Activated CD4-positive, alpha-beta T cell treated with anti-CD3 and anti-CD28 coated beads, Interleukin-2, amount 10 ng/mL, durations not matched to agents 7 days and 5 days (primary cell): ENCODE results near the gene PPP1R7. TPM values are rescaled to one million over a fixed set of nuclear protein-coding genes. Genes with fewer than 3 reads are reported as not detected.
A peak's percentile ranks its signal among the peaks of the same experiment; 100 is the strongest.

Source experiments
- CTCF ChIA-PET: fragments of 350-600 bp; sonication (Branson Sonifier 250); formaldehyde crosslinking; loops from one replicate; lab custom pipeline; 2021; ENCODE audit warnings: antibody characterized with exemption; lab: Charles Lee
- POLR2A ChIA-PET: fragments of 350-600 bp; sonication (Branson Sonifier 250); formaldehyde crosslinking; loops from one replicate; lab custom pipeline; 2021; ENCODE audit warnings: antibody characterized with exemption; lab: Charles Lee
- DNase-seq: peaks from one replicate; pipeline ENCODE4 v3.0.0-alpha.2; 2020
- H3K27ac Mint-ChIP-seq: one replicate; pipeline ENCODE4 v1.8.0; 2021; ENCODE audit warnings: mild to moderate bottlenecking, moderate library complexity, mixed read lengths
- H3K27me3 Mint-ChIP-seq: one replicate; pipeline ENCODE4 v1.8.0; 2021; ENCODE audit warnings: mixed read lengths
- H3K36me3 Mint-ChIP-seq: one replicate; pipeline ENCODE4 v1.8.0; 2021; ENCODE audit warnings: low read depth, mixed read lengths
- H3K4me1 Mint-ChIP-seq: one replicate; pipeline ENCODE4 v1.8.0; 2021; ENCODE audit warnings: mixed read lengths
- H3K4me3 Mint-ChIP-seq: one replicate; pipeline ENCODE4 v1.8.0; 2021; ENCODE audit warnings: mild to moderate bottlenecking, moderate library complexity, mixed read lengths
- H3K9me3 Mint-ChIP-seq: one replicate; pipeline ENCODE4 v1.8.0; 2021; ENCODE audit warnings: mixed read lengths
- total RNA-seq, 2 experiments: library from RNA; stranded (reverse); gene quantifications; one replicate each; pipeline ENCODE4 v1.2.3, GENCODE V29; 2021

The PPP1R7 gene
- total RNA-seq, 2 experiments from 2014 or later = 89.5 to 110 TPM

- DNase-seq = no peak
- ChIA-PET POLR2A (no interaction called here), CTCF (no interaction called here)
- H3K36me3 Mint-ChIP-seq = peaks cover 35% of the 10 kb centered on the region
- H3K4me1 Mint-ChIP-seq = peaks cover 39% of the 10 kb centered on the region
- H3K4me3 Mint-ChIP-seq = no peak overlapping the region
- H3K9me3 Mint-ChIP-seq = no peaks in the 10 kb centered on the region
- no peaks in the 10 kb centered on the region for H3K27me3 Mint-ChIP-seq
- peak overlapping the region; percentile 80 for H3K27ac Mint-ChIP-seq
Observed at GRCh38 chr2:241111440-241111805, 38.8 kb upstream of the PPP1R7 start.

- Mint-ChIP-seq H3K9me3 (no peaks in the 10 kb centered on the region), H3K27ac (peak overlapping the region; percentile 85), H3K27me3 (no peaks in the 10 kb centered on the region), H3K36me3 (peaks cover 34% of the 10 kb centered on the region), H3K4me3 (no peak overlapping the region), H3K4me1 (peaks cover 39% of the 10 kb centered on the region)
- POLR2A ChIA-PET = no interaction called here
- CTCF ChIA-PET = interaction anchor here (0.7 kb wide), 1 partner anchor 10 kb away, joined by 4 read pairs; no protein-coding TSS in a partner anchor
- no peak for DNase-seq
Observed at GRCh38 chr2:241112046-241112445, 38.2 kb upstream of the PPP1R7 start.

GRCh38 chr2:241112592-241112991 is 37.7 kb upstream of the PPP1R7 start:
- Mint-ChIP-seq H3K4me3 (no peak overlapping the region), H3K27me3 (no peaks in the 10 kb centered on the region), H3K27ac (peak overlapping the region; percentile 85), H3K4me1 (peaks cover 37% of the 10 kb centered on the region), H3K9me3 (no peaks in the 10 kb centered on the region), H3K36me3 (peaks cover 34% of the 10 kb centered on the region)
- ChIA-PET POLR2A (no interaction called here), CTCF (interaction anchor here (0.9 to 1.5 kb wide), 2 partner anchors 37 to 40 kb away, joined by 3 to 4 read pairs; partner anchors contain the start of genes PASK and PPP1R7)
- DNase-seq = no peak

GRCh38 chr2:241114836-241115235 is 35.4 kb upstream of the PPP1R7 start:
- no peak overlapping the region for H3K27ac Mint-ChIP-seq

GRCh38 chr2:241115361-241115760 is 34.9 kb upstream of the PPP1R7 start:
- H3K36me3 Mint-ChIP-seq = peaks cover 22% of the 10 kb centered on the region
- CTCF ChIA-PET = interaction anchor here (2.1 kb wide), 1 partner anchor 11 kb away, joined by 4 read pairs; no protein-coding TSS in a partner anchor
- no peaks in the 10 kb centered on the region for H3K9me3 Mint-ChIP-seq
- no peak overlapping the region for H3K4me3 Mint-ChIP-seq
- no peaks in the 10 kb centered on the region for H3K27me3 Mint-ChIP-seq
- no peak overlapping the region for H3K27ac Mint-ChIP-seq
- peaks cover 14% of the 10 kb centered on the region for H3K4me1 Mint-ChIP-seq
- POLR2A ChIA-PET = no interaction called here
- DNase-seq = no peak

More at GRCh38 chr2:241114836-241115235, 35.4 kb upstream of the PPP1R7 start:
- Mint-ChIP-seq H3K36me3 (peaks cover 21% of the 10 kb centered on the region), H3K4me3 (no peak overlapping the region), H3K27me3 (no peaks in the 10 kb centered on the region), H3K4me1 (peaks cover 17% of the 10 kb centered on the region), H3K9me3 (no peaks in the 10 kb centered on the region)
- CTCF ChIA-PET = interaction anchor here (2.1 kb wide), 1 partner anchor 12 kb away, joined by 4 read pairs; no protein-coding TSS in a partner anchor
- POLR2A ChIA-PET = no interaction called here
- no peak for DNase-seq

- Mint-ChIP-seq H3K27me3 (no peaks in the 10 kb centered on the region), H3K4me3 (no peak overlapping the region), H3K9me3 (peaks cover 2% of the 10 kb centered on the region), H3K27ac (no peak overlapping the region), H3K36me3 (peaks cover 31% of the 10 kb centered on the region), H3K4me1 (peaks cover 9% of the 10 kb centered on the region)
- DNase-seq = no peak
- POLR2A ChIA-PET = no interaction called here
- CTCF ChIA-PET = interaction anchor here (0.5 to 0.7 kb wide), 2 partner anchors 29 to 488 kb away, joined by 3 read pairs; no protein-coding TSS in a partner anchor
Observed at GRCh38 chr2:241116606-241117560, 33.4 kb upstream of the PPP1R7 start.

GRCh38 chr2:241118737-241119505 is 31.3 kb upstream of the PPP1R7 start:
- Mint-ChIP-seq H3K36me3 (peaks cover 38% of the 10 kb centered on the region), H3K9me3 (peaks cover 2% of the 10 kb centered on the region), H3K27me3 (no peaks in the 10 kb centered on the region), H3K4me3 (no peak overlapping the region), H3K4me1 (peaks cover under 1% of the 10 kb centered on the region), H3K27ac (no peak overlapping the region)
- POLR2A ChIA-PET = no interaction called here
- no peak for DNase-seq
- CTCF ChIA-PET = interaction anchor here (0.6 to 1.0 kb wide), 2 partner anchors 11 to 389 kb away, joined by 3 read pairs; no protein-coding TSS in a partner anchor

- ChIA-PET POLR2A (no interaction called here), CTCF (interaction anchor here (0.8 kb wide), 1 partner anchor 26 kb away, joined by 3 read pairs; no protein-coding TSS in a partner anchor)
- peaks cover 2% of the 10 kb centered on the region for H3K9me3 Mint-ChIP-seq
- peaks cover 3% of the 10 kb centered on the region for H3K4me1 Mint-ChIP-seq
- no peaks in the 10 kb centered on the region for H3K27me3 Mint-ChIP-seq
- peaks cover 36% of the 10 kb centered on the region for H3K36me3 Mint-ChIP-seq
- H3K4me3 Mint-ChIP-seq = no peak overlapping the region
- DNase-seq = no peak
- no peak overlapping the region for H3K27ac Mint-ChIP-seq
Observed at GRCh38 chr2:241120440-241120839, 29.8 kb upstream of the PPP1R7 start.

GRCh38 chr2:241121008-241121407 is 29.3 kb upstream of the PPP1R7 start:
- CTCF ChIA-PET = interaction anchor here (0.8 kb wide), 1 partner anchor 26 kb away, joined by 3 read pairs; no protein-coding TSS in a partner anchor
- POLR2A ChIA-PET = no interaction called here

GRCh38 chr2:241122376-241123002 is 27.8 kb upstream of the PPP1R7 start:
- peaks cover 2% of the 10 kb centered on the region for H3K9me3 Mint-ChIP-seq
- H3K4me3 Mint-ChIP-seq = no peak overlapping the region
- CTCF ChIA-PET = interaction anchor here (1.0 kb wide), 1 partner anchor 10 kb away, joined by 4 read pairs; no protein-coding TSS in a partner anchor
- peaks cover 7% of the 10 kb centered on the region for H3K4me1 Mint-ChIP-seq
- POLR2A ChIA-PET = no interaction called here
- peaks cover 34% of the 10 kb centered on the region for H3K36me3 Mint-ChIP-seq
- H3K27ac Mint-ChIP-seq = peak overlapping the region; percentile 31
- no peak for DNase-seq
- no peaks in the 10 kb centered on the region for H3K27me3 Mint-ChIP-seq

More at GRCh38 chr2:241121008-241121407, 29.3 kb upstream of the PPP1R7 start:
- H3K4me3 Mint-ChIP-seq = no peak overlapping the region
- H3K27me3 Mint-ChIP-seq = no peaks in the 10 kb centered on the region
- DNase-seq = no peak
- peaks cover 2% of the 10 kb centered on the region for H3K9me3 Mint-ChIP-seq
- no peak overlapping the region for H3K27ac Mint-ChIP-seq
- H3K4me1 Mint-ChIP-seq = peaks cover 3% of the 10 kb centered on the region
- peaks cover 36% of the 10 kb centered on the region for H3K36me3 Mint-ChIP-seq

GRCh38 chr2:241123816-241124536 is 26.3 kb upstream of the PPP1R7 start:
- no peaks in the 10 kb centered on the region for H3K27me3 Mint-ChIP-seq
- peak; percentile 22 for DNase-seq
- ChIA-PET POLR2A (no interaction called here), CTCF (interaction anchor here (0.6 to 1.2 kb wide), 3 partner anchors 14 to 563 kb away, joined by 3 to 5 read pairs (median 4); partner anchors contain the start of gene PASK)
- H3K4me1 Mint-ChIP-seq = peaks cover 18% of the 10 kb centered on the region
- H3K27ac Mint-ChIP-seq = peak overlapping the region; percentile 46
- H3K9me3 Mint-ChIP-seq = peaks cover 2% of the 10 kb centered on the region
- peaks cover 34% of the 10 kb centered on the region for H3K36me3 Mint-ChIP-seq
- no peak overlapping the region for H3K4me3 Mint-ChIP-seq
